ENCODE measurements around the gene TSPOAP1.

The TSPOAP1 gene

DNA sequence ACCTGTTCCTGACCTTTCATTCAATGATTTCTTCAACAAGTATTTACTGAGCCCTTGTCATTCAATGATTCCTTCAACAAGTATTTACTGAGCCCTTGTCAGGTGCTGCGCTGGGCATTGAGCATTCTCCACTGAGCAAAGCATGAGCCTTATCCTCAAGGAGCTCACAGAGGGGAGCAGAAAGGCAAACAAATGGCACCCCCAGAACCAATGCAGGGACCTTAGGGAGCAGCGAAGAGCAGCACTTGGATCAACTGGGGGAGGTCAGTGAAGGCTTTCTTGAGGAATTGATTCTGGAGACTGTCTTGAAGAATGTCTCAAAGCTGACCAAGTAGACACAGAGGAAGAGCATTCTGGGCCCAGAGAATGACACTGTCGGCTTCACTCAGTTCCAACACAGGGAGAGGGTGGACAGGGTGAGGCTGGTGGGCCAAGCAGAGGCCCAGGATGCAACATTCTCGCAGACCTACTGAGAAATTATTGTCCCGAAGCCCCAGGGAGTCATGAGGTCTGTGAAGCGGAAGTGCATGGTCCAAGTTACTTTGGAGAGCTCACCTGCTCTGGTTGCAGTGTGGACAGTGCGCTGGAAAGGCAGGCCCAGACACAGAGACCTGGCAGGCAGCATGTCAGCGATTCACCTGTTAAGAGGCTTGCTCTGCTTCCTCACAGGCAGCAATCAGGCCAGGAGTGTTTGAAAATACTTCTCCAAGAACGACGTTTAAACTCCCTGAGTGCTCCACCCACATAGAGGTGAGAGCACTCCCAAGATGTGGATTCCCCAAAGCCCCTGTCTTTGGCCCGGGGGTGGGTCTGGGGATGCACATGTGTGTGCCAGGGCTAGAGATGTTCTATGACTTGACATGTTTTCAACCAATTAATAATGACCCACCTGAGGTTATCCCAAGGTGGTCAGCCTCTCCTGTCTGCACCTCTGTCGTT lies 44.7 kb downstream of the TSPOAP1 start:
- TF ChIP-seq, protein P1, sequence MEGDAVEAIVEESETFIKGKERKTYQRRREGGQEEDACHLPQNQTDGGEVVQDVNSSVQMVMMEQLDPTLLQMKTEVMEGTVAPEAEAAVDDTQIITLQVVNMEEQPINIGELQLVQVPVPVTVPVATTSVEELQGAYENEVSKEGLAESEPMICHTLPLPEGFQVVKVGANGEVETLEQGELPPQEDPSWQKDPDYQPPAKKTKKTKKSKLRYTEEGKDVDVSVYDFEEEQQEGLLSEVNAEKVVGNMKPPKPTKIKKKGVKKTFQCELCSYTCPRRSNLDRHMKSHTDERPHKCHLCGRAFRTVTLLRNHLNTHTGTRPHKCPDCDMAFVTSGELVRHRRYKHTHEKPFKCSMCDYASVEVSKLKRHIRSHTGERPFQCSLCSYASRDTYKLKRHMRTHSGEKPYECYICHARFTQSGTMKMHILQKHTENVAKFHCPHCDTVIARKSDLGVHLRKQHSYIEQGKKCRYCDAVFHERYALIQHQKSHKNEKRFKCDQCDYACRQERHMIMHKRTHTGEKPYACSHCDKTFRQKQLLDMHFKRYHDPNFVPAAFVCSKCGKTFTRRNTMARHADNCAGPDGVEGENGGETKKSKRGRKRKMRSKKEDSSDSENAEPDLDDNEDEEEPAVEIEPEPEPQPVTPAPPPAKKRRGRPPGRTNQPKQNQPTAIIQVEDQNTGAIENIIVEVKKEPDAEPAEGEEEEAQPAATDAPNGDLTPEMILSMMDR (conservative IDR thresholded peaks at IDR 0.05) = no peak
- no peak for TF ChIP-seq ZFX (IDR thresholded peaks at IDR 0.05)
- H3K27ac ChIP-seq = no peak overlapping the region

DNA sequence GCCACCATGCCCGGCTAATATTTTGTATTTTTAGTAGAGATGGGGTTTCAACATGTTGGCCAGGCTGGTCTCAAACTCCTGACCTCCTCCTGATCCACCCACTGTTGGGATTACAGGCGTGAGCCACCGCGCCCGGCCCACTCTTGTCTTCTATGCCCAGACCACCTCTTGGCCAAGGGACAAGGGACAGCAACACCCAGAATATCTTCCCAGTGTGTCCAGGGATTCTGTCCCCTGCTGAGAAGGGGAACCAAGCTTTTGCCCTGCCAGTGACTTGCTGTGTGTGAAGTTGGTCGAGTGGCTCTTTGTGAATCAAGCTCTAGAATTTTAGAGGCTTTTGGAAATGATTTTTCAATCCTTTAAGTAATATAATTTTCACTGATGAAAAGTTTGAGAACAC lies 46.2 kb downstream of the TSPOAP1 start:
- H3K27ac ChIP-seq = no peak overlapping the region
- TF ChIP-seq ZFX (IDR thresholded peaks at IDR 0.05) = no peak
- TF ChIP-seq, protein P1 (conservative IDR thresholded peaks at IDR 0.05) = no peak

DNA sequence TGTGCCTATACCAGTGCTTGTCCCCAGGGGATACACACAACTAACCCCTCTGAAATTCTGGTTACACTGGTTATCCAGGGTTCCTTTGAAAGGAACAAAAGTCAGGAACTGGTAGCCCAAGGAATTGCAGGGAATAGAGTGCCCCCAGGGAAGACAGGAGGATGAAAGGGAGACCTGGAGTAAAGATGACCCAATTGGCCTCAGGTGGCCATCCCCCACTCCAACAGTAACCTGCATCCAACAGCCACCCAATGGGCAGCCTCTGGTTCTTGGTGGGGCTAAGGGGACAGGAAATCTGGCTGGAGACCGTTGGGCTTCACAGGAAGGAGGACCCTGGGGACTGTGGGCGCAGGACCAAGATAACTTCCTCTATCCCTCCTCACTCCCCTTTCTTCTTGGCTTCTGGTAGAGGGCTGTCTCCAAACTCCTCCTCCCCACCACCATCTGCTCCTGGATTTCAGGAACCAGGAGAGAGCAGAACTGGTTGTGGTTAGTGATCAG lies 47.0 kb downstream of the TSPOAP1 start:
- no peak overlapping the region for H3K27ac ChIP-seq
- TF ChIP-seq ZFX (IDR thresholded peaks at IDR 0.05) = no peak
- TF ChIP-seq, protein P1 (conservative IDR thresholded peaks at IDR 0.05) = no peak

DNA sequence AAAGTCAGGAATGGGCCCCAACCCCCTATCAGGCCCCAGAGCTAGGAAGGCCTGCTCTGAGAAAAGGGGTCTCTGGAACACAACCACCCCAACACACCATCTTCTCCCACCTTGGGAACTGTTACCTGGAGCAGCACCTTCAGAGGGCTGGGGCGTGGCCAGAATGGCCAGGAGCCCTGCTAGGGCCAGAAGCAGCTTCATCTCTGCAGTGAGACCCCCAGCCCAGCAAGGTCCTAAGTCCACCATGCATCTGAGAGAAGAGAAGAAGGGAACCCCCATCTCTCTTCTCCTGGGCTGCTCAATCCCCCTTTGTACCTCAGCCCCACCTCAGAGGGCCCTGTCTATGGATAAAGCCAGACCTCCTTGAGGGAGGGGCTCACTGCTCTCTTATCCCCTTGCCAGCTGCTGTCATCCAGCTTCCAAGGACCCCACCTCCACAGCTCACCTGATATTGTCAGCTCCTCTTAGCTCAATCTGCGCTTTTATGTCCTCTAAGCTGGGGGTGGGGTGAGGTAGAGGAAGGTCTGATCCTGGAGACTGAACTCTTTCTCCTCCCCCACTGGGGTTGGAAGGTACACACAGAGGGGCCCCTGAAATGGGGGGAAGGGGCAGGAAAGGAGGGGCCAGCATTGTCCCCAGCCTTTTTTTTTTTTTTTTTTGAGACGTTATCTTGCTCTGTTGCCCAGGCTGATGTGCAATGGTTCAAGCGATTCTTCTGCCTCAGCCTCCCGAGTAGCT lies 47.9 kb downstream of the TSPOAP1 start, which contains the start of gene MPO:
Gene MPO, minus strand, starts transcription at position 456 of the 738 bp plus-strand sequence. Its CDS starts 177 bp downstream, at position 279.
- TF ChIP-seq, protein P1 (conservative IDR thresholded peaks at IDR 0.05) = no peak
- TF ChIP-seq ZFX (IDR thresholded peaks at IDR 0.05) = no peak
- no peak within 1 kb of the TSS for H3K27ac ChIP-seq

DNA sequence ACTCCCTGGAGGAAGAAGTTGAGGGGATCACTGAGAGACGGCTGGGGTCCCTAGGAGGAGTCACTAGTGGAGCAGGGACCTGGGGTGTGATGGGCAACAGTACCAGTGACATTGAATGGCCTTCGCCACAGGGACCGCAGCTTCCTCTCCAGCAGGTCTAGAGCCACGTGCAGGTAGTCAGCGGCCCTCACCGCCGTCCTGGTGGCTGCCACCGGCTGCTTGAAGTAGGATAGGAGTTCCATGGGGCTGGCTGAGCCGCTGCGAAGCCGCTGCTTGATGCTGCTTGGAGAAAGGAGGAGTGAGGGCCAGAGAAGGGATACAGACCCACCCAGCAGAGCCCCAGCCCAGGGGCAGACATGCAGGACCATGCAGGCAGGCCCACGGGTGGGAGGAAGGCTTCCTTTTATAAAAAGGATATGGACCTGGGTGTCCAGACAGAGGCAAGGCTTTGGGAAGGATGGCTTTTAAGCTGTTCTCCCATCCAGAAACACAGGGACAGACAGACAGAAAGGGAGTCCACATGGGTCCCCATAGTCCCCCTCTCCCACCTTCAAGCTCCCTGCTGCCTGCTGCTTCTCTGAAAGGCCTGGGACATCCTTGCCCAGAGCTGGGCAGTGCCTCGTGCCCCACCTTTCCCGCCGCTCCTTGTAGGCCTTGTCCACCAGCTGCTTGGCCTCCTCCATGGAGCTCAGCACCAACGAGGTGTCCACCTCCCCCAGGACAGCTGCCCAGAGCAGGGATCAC lies 48.7 kb downstream of the TSPOAP1 start:
- H3K27ac ChIP-seq = no peak overlapping the region
- TF ChIP-seq, protein P1 (conservative IDR thresholded peaks at IDR 0.05) = no peak
- no peak for TF ChIP-seq ZFX (IDR thresholded peaks at IDR 0.05)

DNA sequence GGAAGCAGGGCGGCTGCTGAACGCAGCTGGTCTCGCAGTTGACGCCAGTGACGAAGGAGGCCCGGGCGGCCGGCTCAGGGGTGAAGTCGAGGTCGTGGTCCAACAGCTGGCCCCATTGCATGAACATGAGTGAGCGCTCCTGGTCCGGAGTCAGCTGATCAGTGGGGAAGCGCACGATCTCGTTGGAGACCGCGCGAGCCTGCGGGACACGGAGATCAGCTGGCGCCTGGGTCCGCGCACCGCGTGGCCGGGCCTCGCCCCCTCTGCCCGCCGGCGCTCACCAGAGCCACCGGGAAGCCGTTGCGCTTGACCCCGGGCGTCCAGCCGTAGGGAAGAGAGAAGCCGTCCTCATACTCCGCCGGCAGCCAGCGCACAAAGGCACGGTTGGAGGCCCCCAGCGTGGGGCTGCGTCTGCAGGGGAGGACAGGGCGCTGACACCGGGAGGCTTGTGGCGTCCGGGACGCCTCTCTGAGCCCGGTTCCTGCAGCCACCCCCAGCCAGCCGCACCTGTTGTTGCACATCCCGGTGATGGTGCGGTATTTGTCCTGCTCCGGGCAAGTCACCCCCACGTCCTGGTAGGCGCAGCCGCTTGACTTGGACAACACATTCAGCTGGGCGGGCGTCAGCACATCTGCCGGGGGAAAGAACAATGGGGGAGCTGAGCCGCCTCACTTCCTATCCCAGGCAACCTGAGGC lies 49.4 kb downstream of the TSPOAP1 start:
- H3K27ac ChIP-seq = no peak overlapping the region

More for the DNA sequence above, 49.4 kb downstream of the TSPOAP1 start:
- TF ChIP-seq, protein P1 (conservative IDR thresholded peaks at IDR 0.05) = no peak
- TF ChIP-seq ZFX (IDR thresholded peaks at IDR 0.05) = no peak
